Loucy (cell line): ENCODE data around the gene FRMD5.

ENCODE experiments used
- H2AFZ ChIP-seq: fragments of 200-600 bp; sonication (generic); 2 replicates; pipeline ENCODE4 v1.6.0; 2016; ENCODE audit warnings: antibody characterized with exemption, mild to moderate bottlenecking, low read length, moderate library complexity
- H3F3A ChIP-seq: fragments of 200-600 bp; 2 replicates; pipeline ENCODE4 v1.6.0; 2016; ENCODE audit warnings: antibody characterized with exemption, low read depth, mild to moderate bottlenecking
- H3K27me3 ChIP-seq: fragments of 200-600 bp; sonication (generic); 2 replicates; pipeline ENCODE4 v1.6.1; 2014; ENCODE audit warnings: low read length, mild to moderate bottlenecking; ENCODE audit not compliant: insufficient read depth, poor library complexity, severe bottlenecking
- H3K36me3 ChIP-seq: fragments of 200-600 bp; sonication (generic); 2 replicates; pipeline ENCODE4 v1.6.1; 2016; ENCODE audit warnings: low read length; ENCODE audit not compliant: insufficient read depth
- H3K4me1 ChIP-seq: fragments of 200-600 bp; sonication (generic); 2 replicates; pipeline ENCODE4 v1.5.1; 2014; ENCODE audit warnings: low read length, mild to moderate bottlenecking; ENCODE audit not compliant: insufficient read depth, poor library complexity, severe bottlenecking
- H3K4me2 ChIP-seq: fragments of 200-600 bp; sonication (generic); 2 replicates; pipeline ENCODE4 v1.6.0; 2014; ENCODE audit warnings: antibody characterized with exemption, low read length, low read depth, mild to moderate bottlenecking; ENCODE audit not compliant: poor library complexity, severe bottlenecking
- H3K4me3 ChIP-seq: fragments of 200-600 bp; sonication (generic); 2 replicates; pipeline ENCODE4 v1.5.1; 2014; ENCODE audit warnings: low read length, mild to moderate bottlenecking, mixed read lengths; ENCODE audit not compliant: poor library complexity, severe bottlenecking
- H3K79me2 ChIP-seq: fragments of 200-600 bp; sonication (generic); 2 replicates; pipeline ENCODE4 v1.6.1; 2014; ENCODE audit warnings: low read length; ENCODE audit not compliant: insufficient read depth
- H3K9ac ChIP-seq: fragments of 200-600 bp; sonication (generic); 2 replicates; pipeline ENCODE4 v1.6.0; 2014; ENCODE audit warnings: mild to moderate bottlenecking, low read depth, low read length, moderate library complexity; ENCODE audit not compliant: poor library complexity, severe bottlenecking
- H3K9me2 ChIP-seq: fragments of 200-600 bp; sonication (generic); replicated peaks from 2 replicates; pipeline ENCODE4 v1.6.1; 2016; ENCODE audit warnings: low read depth, low read length, mixed read lengths
- H3K9me3 ChIP-seq: fragments of 200-600 bp; sonication (generic); 2 replicates; pipeline ENCODE4 v1.6.1; 2014; ENCODE audit warnings: mild to moderate bottlenecking, antibody characterized with exemption, low read length, low read depth; ENCODE audit not compliant: insufficient read depth
- H4K20me1 ChIP-seq: fragments of 200-600 bp; sonication (generic); 2 replicates; pipeline ENCODE4 v1.6.0; 2014; ENCODE audit warnings: antibody characterized with exemption, low read length, mild to moderate bottlenecking; ENCODE audit not compliant: insufficient read depth, poor library complexity, severe bottlenecking
- CTCF ChIP-seq: fragments of 200-600 bp; sonication (generic); conservative IDR thresholded peaks from 2 replicates; pipeline ENCODE4 v1.5.1; 2014; ENCODE audit warnings: mild to moderate bottlenecking, antibody characterized with exemption, low read length
- EZH2phosphoT487 ChIP-seq: fragments of 200-600 bp; IDR thresholded peaks from 2 replicates; pipeline ENCODE4 v1.6.1; 2018; ENCODE audit warnings: antibody characterized with exemption, mild to moderate bottlenecking, moderate library complexity, borderline replicate concordance

FRMD5 gene

GRCh38 chr15:43824302-43825246 lies 370.5 kb downstream of the FRMD5 start, which contains the start of gene MFAP1:
Gene MFAP1 (minus strand): TSS chr15:43824690. CDS start chr15:43824569, 121 bp downstream.
- no peaks in the 10 kb centered on the region for H3K9me3 ChIP-seq
- H3K4me2 ChIP-seq = peak within 1 kb of the TSS; percentile 75
- no peaks in the 10 kb centered on the region for H3K9me2 ChIP-seq
- no peak for TF ChIP-seq CTCF
- TF ChIP-seq EZH2phosphoT487 = no peak
- peak within 1 kb of the TSS; percentile 96 for H3K4me3 ChIP-seq
- peak within 1 kb of the TSS; percentile 88 for H3K9ac ChIP-seq
- peaks cover 87% of the 10 kb centered on the region for H3K79me2 ChIP-seq
- H3K27me3 ChIP-seq = no peaks in the 10 kb centered on the region
- H3F3A ChIP-seq = no peaks in the 10 kb centered on the region
- no peaks in the 10 kb centered on the region for H3K36me3 ChIP-seq
- peak within 1 kb of the TSS; percentile 82 for H2AFZ ChIP-seq
- H4K20me1 ChIP-seq = peaks cover 21% of the 10 kb centered on the region
- H3K4me1 ChIP-seq = peaks cover 55% of the 10 kb centered on the region

GRCh38 chr15:43821505-43821904 lies 373.6 kb downstream of the FRMD5 start:
- Histone ChIP-seq H3K4me1 (peaks cover 41% of the 10 kb centered on the region), H3K9ac (peak overlapping the region; percentile 64), H3K9me2 (no peaks in the 10 kb centered on the region), H3K9me3 (no peaks in the 10 kb centered on the region), H3K79me2 (peaks cover 78% of the 10 kb centered on the region), H3K4me3 (peak overlapping the region; percentile 55), H3F3A (no peaks in the 10 kb centered on the region), H4K20me1 (peaks cover 27% of the 10 kb centered on the region), H2AFZ (no peak overlapping the region), H3K4me2 (peak overlapping the region; percentile 56), H3K27me3 (no peaks in the 10 kb centered on the region), H3K36me3 (peaks cover 14% of the 10 kb centered on the region; the same call in 1 of the 2 replicates)
- TF ChIP-seq CTCF (no peak), EZH2phosphoT487 (no peak)
